Spleen (tissue), 11 donors: Measurements from ENCODE around the gene RAB15. TPM values are rescaled to one million over a fixed set of nuclear protein-coding genes. Genes with fewer than 3 reads are reported as not detected.

Source experiments
- DNase-seq: peaks from one replicate; pipeline ENCODE4 v3.0.0-alpha.2; 2020
- H3K27ac ChIP-seq, 8 donors: fragments of 200-600 bp; sonication (generic) in 7 of 8; 1 replicate in 4 of 8; 2 replicates in 4 of 8; pipeline versions ENCODE4 v1.5.0 to v1.8.0; 2016 to 2021; ENCODE audit warnings: inconsistent platforms in 4 of 8, mild to moderate bottlenecking in 4 of 8, moderate library complexity in 1 of 8
- H3K27me3 ChIP-seq, 7 donors: fragments of 200-600 bp; sonication (generic) in 6 of 7; replicated peaks in 1 of 7; 1 replicate in 4 of 7; 2 replicates in 3 of 7; pipeline versions ENCODE4 v1.5.0 to v1.8.0; 2016 to 2021; ENCODE audit warnings: inconsistent platforms in 3 of 7, mild to moderate bottlenecking in 1 of 7
- H3K36me3 ChIP-seq, 6 donors: fragments of 200-600 bp; sonication (generic) in 5 of 6; 1 replicate in 4 of 6; 2 replicates in 2 of 6; pipeline versions ENCODE4 v1.5.0 to v1.8.0; 2016 to 2021; ENCODE audit warnings: inconsistent platforms in 2 of 6
- H3K4me1 ChIP-seq, 6 donors: fragments of 200-600 bp; sonication (generic) in 5 of 6; 1 replicate in 3 of 6; 2 replicates in 3 of 6; pipeline versions ENCODE4 v1.5.0 to v1.8.0; 2016 to 2021; ENCODE audit warnings: inconsistent platforms in 3 of 6
- H3K4me3 ChIP-seq, 8 donors: fragments of 200-600 bp; sonication (generic) in 7 of 8; 1 replicate in 4 of 8; 2 replicates in 4 of 8; pipeline versions ENCODE4 v1.5.0 to v1.8.0; 2016 to 2021; ENCODE audit warnings: inconsistent platforms in 4 of 8, mild to moderate bottlenecking in 4 of 8, moderate library complexity in 2 of 8
- H3K9me3 ChIP-seq, 8 donors: fragments of 200-600 bp; sonication (generic) in 7 of 8; 1 replicate in 4 of 8; 2 replicates in 4 of 8; pipeline versions ENCODE4 v1.5.0 to v1.8.0; 2016 to 2021; ENCODE audit warnings: inconsistent platforms in 4 of 8
- POLR2A ChIP-seq, 3 donors: fragments of 450-650 bp; IDR thresholded peaks; one replicate each; pipeline ENCODE4 v1.5.1; 2017; ENCODE audit warnings: antibody characterized with exemption in 3 of 3, mild to moderate bottlenecking in 1 of 3
- POLR2AphosphoS5 ChIP-seq, 3 donors: sonication (generic); formaldehyde crosslinking; IDR thresholded peaks; one replicate each; pipeline ENCODE4 v1.5.1; 2017; ENCODE audit warnings: antibody characterized with exemption in 3 of 3
- WGBS, 5 donors: extraction: QIAGEN DNeasy Blood & Tissue Kit in 3 of 5; methylation state at CpG; one replicate each; pipeline versions ENCODE4 v1.1.5 to v1.1.7; 2013 to 2018; 5-methylcytosine and 5-hydroxymethylcytosine counted together
- intact Hi-C: fragments of 100-400 bp; cut with DNase I; formaldehyde crosslinking; loops from one replicate; pipeline ENCODE4 v1.15.0; 2023; ENCODE audit warnings: low total_unique reads
- polyA plus RNA-seq, 3 donors: library from polyadenylated mRNA; stranded (reverse); fragments of 200-250 nt; gene quantifications; one replicate each; pipeline ENCODE4 v1.2.1, GENCODE V29; 2013
- total RNA-seq, 7 donors: library from RNA; depleted of rRNA in 3 of 7; stranded (reverse); fragments of >200 nt in 3 of 7; fragmentation: NEBNext Ultra II Directional in 4 of 7; extraction: Animal tissue kit (Norgen Biotek cat#: 25700) in 4 of 7; gene quantifications; one replicate each; pipeline versions ENCODE4 v1.1.0 to v1.2.1, GENCODE V29; 2016 to 2021
- TF ChIP-seq, protein P1 (sequence below), 11 experiments: fragments of 200-600 bp in 7 of 11; fragments of 450-650 bp in 4 of 11; sonication (generic) in 4 of 11; IDR thresholded peaks in 8 of 11; conservative IDR thresholded peaks in 3 of 11; 1 replicate in 7 of 11; 2 replicates in 4 of 11; pipeline versions ENCODE4 v1.4.0 to v1.8.0; 2016 to 2021; ENCODE audit warnings: antibody characterized with exemption in 11 of 11, inconsistent platforms in 4 of 11, mild to moderate bottlenecking in 1 of 11
- donor health status: healthy with polysubstance abuse.
- donor health status: DM: no; HTN: no; CAD: no; lungs with moderate emphysema.
- donor health status: DM: no; HTN: no; CAD: no.
- donor health status: Bipolar disorder and iron deficiency.
- donor health status: healthy.
- donor health status: DM: no; HTN: no; CAD: no.
- donor health status: DM: yes; HTN: yes; CAD: no.

Gene RAB15
- total and polyA plus RNA-seq, 10 donors = 1.2 to 7.0 (median 2.2) TPM

DNA sequence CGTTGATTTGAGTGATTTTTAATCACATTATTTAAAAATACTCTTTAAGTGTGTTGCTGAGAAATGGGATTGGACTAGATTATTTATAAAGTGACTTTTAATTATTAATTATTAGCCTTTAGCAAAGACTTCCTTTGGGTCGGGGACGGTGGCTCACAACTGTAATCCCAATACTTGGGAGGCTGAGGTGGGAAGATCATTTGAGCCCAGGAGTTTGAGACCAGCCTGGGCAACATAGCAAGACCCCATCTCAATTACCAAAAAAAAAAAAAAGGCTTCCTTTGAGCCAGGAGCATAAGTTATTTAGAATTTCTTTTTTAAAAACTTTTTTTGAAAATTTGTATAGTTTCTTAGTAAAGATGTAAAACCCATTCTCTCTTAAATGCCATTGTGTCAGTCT, 49.1 kb downstream of the RAB15 start:
- intact Hi-C loops = no loop called here
- no peak for TF ChIP-seq POLR2A (IDR thresholded peaks at IDR 0.05)
- TF ChIP-seq, protein P1, sequence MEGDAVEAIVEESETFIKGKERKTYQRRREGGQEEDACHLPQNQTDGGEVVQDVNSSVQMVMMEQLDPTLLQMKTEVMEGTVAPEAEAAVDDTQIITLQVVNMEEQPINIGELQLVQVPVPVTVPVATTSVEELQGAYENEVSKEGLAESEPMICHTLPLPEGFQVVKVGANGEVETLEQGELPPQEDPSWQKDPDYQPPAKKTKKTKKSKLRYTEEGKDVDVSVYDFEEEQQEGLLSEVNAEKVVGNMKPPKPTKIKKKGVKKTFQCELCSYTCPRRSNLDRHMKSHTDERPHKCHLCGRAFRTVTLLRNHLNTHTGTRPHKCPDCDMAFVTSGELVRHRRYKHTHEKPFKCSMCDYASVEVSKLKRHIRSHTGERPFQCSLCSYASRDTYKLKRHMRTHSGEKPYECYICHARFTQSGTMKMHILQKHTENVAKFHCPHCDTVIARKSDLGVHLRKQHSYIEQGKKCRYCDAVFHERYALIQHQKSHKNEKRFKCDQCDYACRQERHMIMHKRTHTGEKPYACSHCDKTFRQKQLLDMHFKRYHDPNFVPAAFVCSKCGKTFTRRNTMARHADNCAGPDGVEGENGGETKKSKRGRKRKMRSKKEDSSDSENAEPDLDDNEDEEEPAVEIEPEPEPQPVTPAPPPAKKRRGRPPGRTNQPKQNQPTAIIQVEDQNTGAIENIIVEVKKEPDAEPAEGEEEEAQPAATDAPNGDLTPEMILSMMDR (IDR thresholded peaks at IDR 0.05 in 8 of 11, conservative IDR thresholded peaks at IDR 0.05 in 3 of 11) = no peak
- no peak for TF ChIP-seq POLR2AphosphoS5 (IDR thresholded peaks at IDR 0.05)
- peaks cover 0 to 52% (median 35%) of the 10 kb centered on the region in 6 donors for H3K36me3 ChIP-seq
- H3K27me3 ChIP-seq = no peaks in the 10 kb centered on the region
- H3K4me1 ChIP-seq = peaks cover 8 to 90% (median 30%) of the 10 kb centered on the region in 6 donors
- no peak overlapping the region for H3K27ac ChIP-seq
- WGBS, 5 donors = 89 to 97% (median 91%) methylated on average over 3 of the region's 3 CpGs
- no peak for DNase-seq
- H3K9me3 ChIP-seq = no peaks in the 10 kb centered on the region
- no peak overlapping the region for H3K4me3 ChIP-seq

DNA sequence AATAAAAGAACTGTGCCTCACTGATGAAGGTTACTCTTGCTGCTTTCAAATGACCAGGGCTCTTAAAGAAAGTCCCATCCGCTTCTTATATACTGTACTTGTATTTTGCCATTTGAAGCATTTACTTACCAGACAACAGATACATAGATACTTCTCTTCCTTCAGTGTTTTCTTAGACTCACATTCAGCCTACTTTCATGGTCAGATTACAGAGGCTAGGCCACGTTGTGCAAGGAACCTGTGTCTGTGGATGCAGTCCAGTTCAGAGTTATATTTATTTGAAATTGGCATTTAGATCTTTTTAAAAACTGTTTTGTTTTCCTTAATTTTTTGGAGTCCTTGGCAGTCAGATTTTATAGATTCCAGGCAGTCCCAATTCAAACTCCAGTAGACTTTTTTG, 51.7 kb downstream of the RAB15 start:
- intact Hi-C loops = no loop called here
- H3K9me3 ChIP-seq = no peaks in the 10 kb centered on the region
- no peak for DNase-seq
- no peak overlapping the region for H3K27ac ChIP-seq
- no peaks in the 10 kb centered on the region for H3K27me3 ChIP-seq
- TF ChIP-seq POLR2AphosphoS5 (IDR thresholded peaks at IDR 0.05) (no peak), POLR2A (IDR thresholded peaks at IDR 0.05) (no peak)
- TF ChIP-seq, protein P1 (IDR thresholded peaks at IDR 0.05 in 8 of 11, conservative IDR thresholded peaks at IDR 0.05 in 3 of 11) = no peak
- 73 to 95% (median 91%) methylated on average over 2 of the region's 2 CpGs for WGBS, 5 donors
- peaks cover 0 to 31% (median 19%) of the 10 kb centered on the region in 6 donors for H3K36me3 ChIP-seq
- peaks cover 16 to 95% (median 45%) of the 10 kb centered on the region in 6 donors for H3K4me1 ChIP-seq
- no peak overlapping the region for H3K4me3 ChIP-seq

DNA sequence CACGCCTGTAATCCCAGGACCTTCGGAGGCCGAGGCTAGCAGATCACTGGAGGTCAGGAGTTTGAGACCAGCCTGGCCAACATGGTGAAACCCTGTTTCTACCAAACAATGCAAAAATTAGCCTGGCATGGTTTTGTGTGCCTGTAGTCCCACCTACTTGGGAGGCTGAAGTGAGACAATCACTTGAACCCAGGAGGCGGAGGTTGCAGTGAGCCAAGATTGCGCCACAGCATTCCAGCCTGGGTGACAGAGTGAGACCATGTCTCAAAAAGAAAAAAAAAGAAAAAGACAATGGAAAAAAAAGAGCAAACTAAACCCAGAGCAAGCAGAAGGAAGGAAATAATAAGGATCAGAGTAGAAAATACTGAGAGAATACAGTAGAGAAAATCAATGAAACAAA, 52.5 kb downstream of the RAB15 start:
- intact Hi-C loops = no loop called here
- 79 to 96% (median 90%) methylated on average over 5 of the region's 5 CpGs for WGBS, 5 donors
- no peak for TF ChIP-seq POLR2AphosphoS5 (IDR thresholded peaks at IDR 0.05)
- TF ChIP-seq, protein P1 (IDR thresholded peaks at IDR 0.05 in 8 of 11, conservative IDR thresholded peaks at IDR 0.05 in 3 of 11) = no peak
- no peak for TF ChIP-seq POLR2A (IDR thresholded peaks at IDR 0.05)
- no peak for DNase-seq
- Histone ChIP-seq H3K4me3 (no peak overlapping the region), H3K27me3 (no peaks in the 10 kb centered on the region), H3K9me3 (no peaks in the 10 kb centered on the region), H3K27ac (no peak overlapping the region), H3K4me1 (peaks cover 22 to 94% (median 51%) of the 10 kb centered on the region in 6 donors), H3K36me3 (peaks cover 0 to 23% (median 10%) of the 10 kb centered on the region in 6 donors)

DNA sequence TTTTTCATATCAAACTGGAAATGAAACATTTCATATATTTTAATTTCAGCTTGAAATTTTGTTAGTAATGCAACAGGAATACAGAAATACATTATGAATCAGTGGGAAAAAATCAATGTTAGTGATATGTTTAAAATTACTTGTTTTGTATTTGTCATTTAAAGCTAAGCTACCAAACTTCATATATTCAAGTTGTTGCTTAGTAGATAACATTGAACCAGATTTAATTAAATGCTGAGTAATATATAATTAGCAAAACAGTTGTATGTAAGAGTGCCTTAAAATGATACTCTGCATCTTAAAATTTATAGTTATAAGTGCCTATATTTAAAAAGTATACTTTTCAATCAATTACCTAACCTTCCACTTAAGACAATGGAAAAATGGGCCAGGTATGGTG, 52.9 kb downstream of the RAB15 start:
- no peak for DNase-seq
- Histone ChIP-seq H3K36me3 (peaks cover 0 to 19% (median 6%) of the 10 kb centered on the region in 6 donors), H3K9me3 (no peaks in the 10 kb centered on the region), H3K4me1 (peaks cover 22 to 90% (median 51%) of the 10 kb centered on the region in 6 donors), H3K4me3 (no peak overlapping the region), H3K27ac (no peak overlapping the region), H3K27me3 (no peaks in the 10 kb centered on the region)
- intact Hi-C loops = no loop called here
- TF ChIP-seq, protein P1 (IDR thresholded peaks at IDR 0.05 in 8 of 11, conservative IDR thresholded peaks at IDR 0.05 in 3 of 11) = no peak
- no peak for TF ChIP-seq POLR2AphosphoS5 (IDR thresholded peaks at IDR 0.05)
- no peak for TF ChIP-seq POLR2A (IDR thresholded peaks at IDR 0.05)
